ENCODE data around the gene TUBA1A. TPM values are rescaled to one million over a fixed set of nuclear protein-coding genes. Genes with fewer than 3 reads are reported as not detected.
"Not testable (repeated sequence)": the region's sequence is repeated elsewhere in the genome, so short reads cannot be mapped to it uniquely, and the experiment has no call there.

Gene TUBA1A
- polyA plus RNA-seq, 2 of the 4 experiments (the other 2 are of a cell fraction): 163 to 222 TPM

DNA sequence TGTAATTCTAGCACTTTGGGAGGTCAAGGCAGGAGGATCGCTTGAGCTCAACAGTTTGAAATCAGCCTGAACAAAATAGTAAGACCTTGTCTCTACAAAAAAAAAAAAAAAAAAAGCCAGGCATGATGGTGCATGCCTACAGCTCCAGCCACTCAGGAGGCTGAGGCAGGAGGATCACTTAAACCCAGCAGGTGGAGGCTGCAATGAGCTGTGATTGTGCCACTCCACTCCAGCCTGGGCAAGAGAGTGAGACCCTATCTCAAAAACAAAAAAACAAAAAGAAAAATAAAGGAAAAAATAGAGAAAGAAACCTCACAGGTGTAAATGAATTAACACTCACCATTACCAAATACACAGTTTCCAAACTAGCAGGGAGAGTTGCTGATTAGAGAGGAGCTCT, 34.2 kb upstream of the TUBA1A start:
- DNase-seq (ENCODE audit: low read depth in 1 of 2, low spot score in 1 of 2): no peak
- no peak for TF ChIP-seq MYC (IDR thresholded peaks at IDR 0.05; ENCODE audit: borderline replicate concordance, low read length)
- Histone ChIP-seq H3K4me1 (no peaks in the 10 kb centered on the region), H3K4me3 (no peak overlapping the region), H3K4me2 (no peak overlapping the region), H3K27ac (no peak overlapping the region), H3K9me3 (no peaks in the 10 kb centered on the region)
- ChIA-PET POLR2A (interaction anchor here (1.2 to 1.7 kb wide), 3 partner anchors 12 to 92 kb away, joined by 8 to 10 read pairs (median 9); partner anchors contain the start of genes TUBA1A and TUBA1B), CTCF (interaction anchor here (0.6 to 6.1 kb wide), 11 partner anchors 10 to 136 kb away, joined by 3 to 53 read pairs (median 3); partner anchors contain the start of gene TUBA1B)
- no peak for FAIRE-seq
- ATAC-seq: no peak
- WGBS (ENCODE audit: missing lambda C conversion rate): 90% methylated on average over 1 of the region's 1 CpG

DNA sequence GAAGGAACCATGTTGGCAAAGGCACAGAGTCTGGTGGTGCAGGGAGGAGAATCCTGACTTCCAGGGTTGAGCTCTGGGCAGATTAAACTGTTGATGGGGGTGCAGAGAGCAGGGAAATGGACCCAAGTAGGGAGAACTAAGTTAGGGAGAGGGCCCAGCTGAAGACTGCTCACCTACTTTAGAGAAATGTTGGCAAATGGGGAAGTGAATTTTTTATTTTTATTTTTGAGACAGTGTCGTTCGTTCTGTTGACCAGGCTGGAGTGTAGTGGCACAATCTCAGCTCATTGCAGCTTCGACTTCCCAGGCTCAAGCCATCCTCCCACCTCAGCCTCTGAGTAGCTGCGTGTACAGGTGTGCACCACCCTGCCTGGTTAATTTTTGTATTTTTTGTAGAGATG, 32.1 kb upstream of the TUBA1A start:
- FAIRE-seq: no peak
- CTCF ChIA-PET: interaction anchor here (1.4 to 6.1 kb wide), 2 partner anchors 13 to 33 kb away, joined by 3 to 53 read pairs; no protein-coding TSS in a partner anchor
- H3K27ac ChIP-seq: no peak overlapping the region; a peak in 1 of 6 replicates
- H3K9me3 ChIP-seq: no peaks in the 10 kb centered on the region
- TF ChIP-seq, protein P1, sequence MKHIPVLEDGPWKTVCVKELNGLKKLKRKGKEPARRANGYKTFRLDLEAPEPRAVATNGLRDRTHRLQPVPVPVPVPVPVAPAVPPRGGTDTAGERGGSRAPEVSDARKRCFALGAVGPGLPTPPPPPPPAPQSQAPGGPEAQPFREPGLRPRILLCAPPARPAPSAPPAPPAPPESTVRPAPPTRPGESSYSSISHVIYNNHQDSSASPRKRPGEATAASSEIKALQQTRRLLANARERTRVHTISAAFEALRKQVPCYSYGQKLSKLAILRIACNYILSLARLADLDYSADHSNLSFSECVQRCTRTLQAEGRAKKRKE (CRISPR knock-in tag; IDR thresholded peaks at IDR 0.05; ENCODE audit: low read depth): no peak
- TF ChIP-seq, protein P2, sequence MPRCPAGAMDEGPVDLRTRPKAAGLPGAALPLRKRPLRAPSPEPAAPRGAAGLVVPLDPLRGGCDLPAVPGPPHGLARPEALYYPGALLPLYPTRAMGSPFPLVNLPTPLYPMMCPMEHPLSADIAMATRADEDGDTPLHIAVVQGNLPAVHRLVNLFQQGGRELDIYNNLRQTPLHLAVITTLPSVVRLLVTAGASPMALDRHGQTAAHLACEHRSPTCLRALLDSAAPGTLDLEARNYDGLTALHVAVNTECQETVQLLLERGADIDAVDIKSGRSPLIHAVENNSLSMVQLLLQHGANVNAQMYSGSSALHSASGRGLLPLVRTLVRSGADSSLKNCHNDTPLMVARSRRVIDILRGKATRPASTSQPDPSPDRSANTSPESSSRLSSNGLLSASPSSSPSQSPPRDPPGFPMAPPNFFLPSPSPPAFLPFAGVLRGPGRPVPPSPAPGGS (IDR thresholded peaks at IDR 0.05): no peak
- TF ChIP-seq ZFP36 (IDR thresholded peaks at IDR 0.05; ENCODE audit: borderline replicate concordance, partially characterized antibody) (no peak), FOXS1 (CRISPR knock-in tag; IDR thresholded peaks at IDR 0.05) (no peak), EP300 (IDR thresholded peaks at IDR 0.05) (no peak), JUNB (IDR thresholded peaks at IDR 0.05) (no peak), ZNF302 (CRISPR knock-in tag; IDR thresholded peaks at IDR 0.05) (no peak), POLR2A (IDR thresholded peaks at IDR 0.05; ENCODE audit: low read length) (no peak), HEYL (CRISPR knock-in tag; IDR thresholded peaks at IDR 0.05) (no peak), FOSB (CRISPR knock-in tag; IDR thresholded peaks at IDR 0.05) (no peak)
- TF ChIP-seq, protein P3, sequence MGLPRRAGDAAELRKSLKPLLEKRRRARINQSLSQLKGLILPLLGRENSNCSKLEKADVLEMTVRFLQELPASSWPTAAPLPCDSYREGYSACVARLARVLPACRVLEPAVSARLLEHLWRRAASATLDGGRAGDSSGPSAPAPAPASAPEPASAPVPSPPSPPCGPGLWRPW (IDR thresholded peaks at IDR 0.05): no peak
- POLR2A ChIA-PET: no interaction called here
- H3K4me3 ChIP-seq: no peak overlapping the region
- ATAC-seq: no peak
- no peaks in the 10 kb centered on the region for H3K4me1 ChIP-seq
- DNase-seq (ENCODE audit: low read depth in 1 of 2, low spot score in 1 of 2): no peak
- H3K4me2 ChIP-seq: no peak overlapping the region
- 89% methylated on average over 4 of the region's 4 CpGs for WGBS (ENCODE audit: missing lambda C conversion rate)

DNA sequence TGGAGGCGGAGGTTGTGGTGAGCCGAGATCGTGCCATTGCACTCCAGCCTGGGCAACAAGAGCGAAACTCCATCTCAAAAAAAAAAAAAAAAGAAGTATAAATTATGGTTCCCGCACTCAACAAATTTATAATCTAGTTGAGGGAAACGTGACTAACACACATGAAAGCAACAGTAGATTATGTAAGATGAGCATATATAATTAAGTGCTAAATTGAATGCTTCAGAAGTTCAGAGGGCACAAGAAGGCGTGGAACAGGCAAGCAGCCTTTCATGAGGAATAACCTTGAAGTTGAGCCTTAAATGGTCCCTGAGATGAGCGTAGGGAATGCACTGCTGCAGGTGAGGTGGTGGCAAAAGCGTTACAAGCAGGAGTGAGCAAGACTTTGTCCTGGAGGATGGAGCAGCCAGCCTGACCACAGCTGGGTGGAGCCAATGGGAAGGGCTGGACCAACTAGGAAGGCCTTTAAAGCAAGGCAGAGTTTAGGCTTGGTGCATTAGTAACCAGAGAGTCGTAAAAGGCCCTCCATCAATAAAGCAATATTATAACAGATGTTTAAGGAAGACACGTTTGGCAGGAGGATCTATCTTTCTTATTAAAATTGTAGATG, 30.6 kb upstream of the TUBA1A start:
- WGBS (ENCODE audit: missing lambda C conversion rate): 87% methylated on average over 11 of the region's 11 CpGs
- Histone ChIP-seq H3K4me3 (no peak overlapping the region), H3K27ac (no peak overlapping the region), H3K9me3 (no peaks in the 10 kb centered on the region), H3K4me1 (peaks cover 10% of the 10 kb centered on the region), H3K4me2 (no peak overlapping the region)
- DNase-seq (ENCODE audit: low read depth in 1 of 2, low spot score in 1 of 2) (no peak), ATAC-seq (peak in 1 of 2 experiments; percentile 30; a peak in 1 of 6 replicates), FAIRE-seq (no peak)
- TF ChIP-seq RFX5 (IDR thresholded peaks at IDR 0.05): no peak
- TF ChIP-seq MAFK (IDR thresholded peaks at IDR 0.05; ENCODE audit: partially characterized antibody): no peak
- ChIA-PET POLR2A (no interaction called here), CTCF (interaction anchor here (0.6 to 2.9 kb wide), 3 partner anchors 16 to 118 kb away, joined by 4 to 12 read pairs (median 10); partner anchors contain the start of gene TUBA1B)

DNA sequence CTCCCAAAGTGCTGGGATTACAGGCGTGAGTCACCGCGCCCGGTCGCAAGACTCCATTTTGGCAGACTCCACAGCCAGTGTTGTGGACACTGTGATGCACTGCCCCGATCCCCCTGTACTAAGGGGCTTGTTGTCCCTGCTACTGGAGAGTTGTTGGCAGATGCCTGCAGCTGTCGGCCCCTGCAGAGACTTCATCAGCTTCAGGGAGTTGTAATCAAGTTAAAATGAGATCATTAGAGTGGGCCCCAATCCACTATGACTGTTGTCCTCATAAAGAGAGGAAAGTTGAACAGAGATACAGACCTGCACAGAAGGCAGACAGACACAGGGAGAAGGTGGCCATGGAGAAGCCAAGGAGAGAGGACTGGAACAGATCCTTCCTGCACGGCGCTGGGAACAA, 23.7 kb upstream of the TUBA1A start:
- DNase-seq (ENCODE audit: low read depth in 1 of 2, low spot score in 1 of 2) (no peak), FAIRE-seq (no peak), ATAC-seq (no peak)
- Histone ChIP-seq H3K4me3 (no peak overlapping the region), H3K9me3 (no peaks in the 10 kb centered on the region), H3K4me1 (peaks cover 25% of the 10 kb centered on the region), H3K4me2 (no peak overlapping the region), H3K27ac (peak overlapping the region in 1 of 2 experiments; percentile 83; a peak in 3 of 6 replicates)
- 90% methylated on average over 9 of the region's 9 CpGs for WGBS (ENCODE audit: missing lambda C conversion rate)
- ChIA-PET POLR2A (no interaction called here), CTCF (interaction anchor here (0.7 kb wide), 1 partner anchor 148 kb away, joined by 3 read pairs; no protein-coding TSS in a partner anchor)
- no peak for TF ChIP-seq POLR2AphosphoS2 (conservative IDR thresholded peaks at IDR 0.05; ENCODE audit: low read length)
- TF ChIP-seq HEYL (CRISPR knock-in tag; IDR thresholded peaks at IDR 0.05): no peak
- TF ChIP-seq MAFK (IDR thresholded peaks at IDR 0.05; ENCODE audit: partially characterized antibody): no peak

DNA sequence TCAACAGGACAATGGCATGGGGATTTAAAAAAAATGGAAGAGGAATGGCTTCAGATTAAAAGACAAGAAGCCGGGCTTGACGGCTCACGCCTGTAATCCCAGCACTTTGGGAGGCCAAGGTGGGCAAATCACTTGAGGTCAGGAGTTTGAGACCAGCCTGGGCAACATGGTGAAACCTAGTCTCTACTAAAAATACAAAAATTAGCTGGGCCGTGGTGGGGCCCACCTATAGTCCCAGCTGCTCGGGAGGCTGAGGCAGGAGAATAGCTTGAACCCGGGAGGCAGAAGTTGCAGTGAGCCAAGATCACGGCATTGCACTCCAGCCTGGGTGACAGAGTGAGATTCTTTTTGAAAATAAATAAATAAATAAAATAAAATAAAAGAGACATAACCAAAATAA, 21.8 kb upstream of the TUBA1A start:
- POLR2A ChIA-PET; H3K4me2 ChIP-seq; FAIRE-seq; CTCF ChIA-PET; DNase-seq (ENCODE audit: low read depth in 1 of 2, low spot score in 1 of 2); H3K4me3 ChIP-seq; H3K9me3 ChIP-seq; H3K27ac ChIP-seq; ATAC-seq: not testable (repeated sequence)
- H3K4me1 ChIP-seq: peaks cover 25% of the 10 kb centered on the region
- WGBS (ENCODE audit: missing lambda C conversion rate): 93% methylated on average over 7 of the region's 7 CpGs
